PFSK-1 (cell line): ENCODE data around the gene FAM221B.

ENCODE experiments used
- FOXP2 ChIP-seq: optimal IDR thresholded peaks from 2 replicates; pipeline ENCODE3; 2011; ENCODE audit warnings: borderline replicate concordance, control low read depth, inconsistent platforms; ENCODE audit not compliant: insufficient read depth; ENCODE audit errors: extremely low read length, extremely low read depth
- POLR2AphosphoS5 ChIP-seq: IDR thresholded peaks from 2 replicates; pipeline ENCODE4 v1.6.1; 2012; ENCODE audit warnings: low read depth, mild to moderate bottlenecking, control low read depth, low read length, moderate library complexity
- SIN3A ChIP-seq: IDR thresholded peaks from 2 replicates; pipeline ENCODE4 v1.6.1; 2012; ENCODE audit warnings: mild to moderate bottlenecking, low read length, moderate library complexity, borderline replicate concordance; ENCODE audit not compliant: insufficient read depth
- TAF1 ChIP-seq: IDR thresholded peaks from 2 replicates; pipeline ENCODE4 v1.6.1; 2012; ENCODE audit warnings: low read length, control low read depth, borderline replicate concordance; ENCODE audit not compliant: insufficient read depth
- TF ChIP-seq, protein P1 (sequence below), 2 experiments: IDR thresholded peaks; 2 replicates each; pipeline versions ENCODE4 v1.6.1 to v1.8.0; 2011 to 2012; ENCODE audit warnings: low read depth in 2 of 2, low read length in 2 of 2, control low read depth in 1 of 2, inconsistent platforms in 1 of 2, mild to moderate bottlenecking in 1 of 2, moderate library complexity in 1 of 2; ENCODE audit not compliant: insufficient read depth in 1 of 2

Gene FAM221B

DNA sequence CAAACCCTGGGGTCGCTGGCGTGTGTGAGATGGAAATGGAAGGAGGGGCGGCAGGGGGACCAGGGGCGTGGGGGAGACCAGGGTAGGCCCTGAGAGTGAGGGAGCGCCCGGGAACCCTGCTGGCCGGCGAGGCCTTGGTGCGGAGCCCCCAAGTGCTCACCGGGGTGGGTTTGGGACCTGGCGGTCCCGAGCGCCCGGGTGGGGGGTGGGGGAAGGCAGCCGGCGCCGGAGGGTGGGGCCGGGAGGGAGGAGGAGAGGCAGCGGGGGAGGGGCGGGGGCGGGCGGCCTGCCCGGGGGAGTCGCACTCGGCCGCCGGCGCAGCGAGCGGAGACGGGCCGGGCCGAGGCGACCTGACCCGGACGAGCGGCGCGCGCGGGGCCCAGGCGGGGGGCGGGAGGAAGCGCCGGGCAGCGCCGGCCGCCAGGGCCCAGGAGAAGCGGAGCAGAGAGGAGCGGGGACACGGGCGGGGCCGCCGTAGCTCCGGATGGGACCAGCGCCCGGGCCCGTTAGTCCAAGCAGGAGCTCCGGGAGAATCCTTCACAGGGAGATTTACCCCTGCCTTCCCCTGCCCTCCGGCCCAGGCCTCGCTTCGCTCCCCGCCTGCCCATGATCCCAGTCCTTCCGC lies 37.1 kb downstream of the FAM221B start, which contains the start of gene NPR2:
TSS of gene NPR2 (plus strand) at position 295 of the 625 bp plus-strand sequence. CDS start 818 bp downstream, outside the sequence.
- TF ChIP-seq SIN3A = no peak
- no peak for TF ChIP-seq FOXP2
- no peak for TF ChIP-seq POLR2AphosphoS5
- TF ChIP-seq TAF1 = no peak
- TF ChIP-seq, protein P1, sequence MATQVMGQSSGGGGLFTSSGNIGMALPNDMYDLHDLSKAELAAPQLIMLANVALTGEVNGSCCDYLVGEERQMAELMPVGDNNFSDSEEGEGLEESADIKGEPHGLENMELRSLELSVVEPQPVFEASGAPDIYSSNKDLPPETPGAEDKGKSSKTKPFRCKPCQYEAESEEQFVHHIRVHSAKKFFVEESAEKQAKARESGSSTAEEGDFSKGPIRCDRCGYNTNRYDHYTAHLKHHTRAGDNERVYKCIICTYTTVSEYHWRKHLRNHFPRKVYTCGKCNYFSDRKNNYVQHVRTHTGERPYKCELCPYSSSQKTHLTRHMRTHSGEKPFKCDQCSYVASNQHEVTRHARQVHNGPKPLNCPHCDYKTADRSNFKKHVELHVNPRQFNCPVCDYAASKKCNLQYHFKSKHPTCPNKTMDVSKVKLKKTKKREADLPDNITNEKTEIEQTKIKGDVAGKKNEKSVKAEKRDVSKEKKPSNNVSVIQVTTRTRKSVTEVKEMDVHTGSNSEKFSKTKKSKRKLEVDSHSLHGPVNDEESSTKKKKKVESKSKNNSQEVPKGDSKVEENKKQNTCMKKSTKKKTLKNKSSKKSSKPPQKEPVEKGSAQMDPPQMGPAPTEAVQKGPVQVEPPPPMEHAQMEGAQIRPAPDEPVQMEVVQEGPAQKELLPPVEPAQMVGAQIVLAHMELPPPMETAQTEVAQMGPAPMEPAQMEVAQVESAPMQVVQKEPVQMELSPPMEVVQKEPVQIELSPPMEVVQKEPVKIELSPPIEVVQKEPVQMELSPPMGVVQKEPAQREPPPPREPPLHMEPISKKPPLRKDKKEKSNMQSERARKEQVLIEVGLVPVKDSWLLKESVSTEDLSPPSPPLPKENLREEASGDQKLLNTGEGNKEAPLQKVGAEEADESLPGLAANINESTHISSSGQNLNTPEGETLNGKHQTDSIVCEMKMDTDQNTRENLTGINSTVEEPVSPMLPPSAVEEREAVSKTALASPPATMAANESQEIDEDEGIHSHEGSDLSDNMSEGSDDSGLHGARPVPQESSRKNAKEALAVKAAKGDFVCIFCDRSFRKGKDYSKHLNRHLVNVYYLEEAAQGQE (IDR thresholded peaks at IDR 0.05; ENCODE audit: insufficient read depth in 1 of 2, low read depth in 2 of 2, low read length in 2 of 2) = no peak

DNA sequence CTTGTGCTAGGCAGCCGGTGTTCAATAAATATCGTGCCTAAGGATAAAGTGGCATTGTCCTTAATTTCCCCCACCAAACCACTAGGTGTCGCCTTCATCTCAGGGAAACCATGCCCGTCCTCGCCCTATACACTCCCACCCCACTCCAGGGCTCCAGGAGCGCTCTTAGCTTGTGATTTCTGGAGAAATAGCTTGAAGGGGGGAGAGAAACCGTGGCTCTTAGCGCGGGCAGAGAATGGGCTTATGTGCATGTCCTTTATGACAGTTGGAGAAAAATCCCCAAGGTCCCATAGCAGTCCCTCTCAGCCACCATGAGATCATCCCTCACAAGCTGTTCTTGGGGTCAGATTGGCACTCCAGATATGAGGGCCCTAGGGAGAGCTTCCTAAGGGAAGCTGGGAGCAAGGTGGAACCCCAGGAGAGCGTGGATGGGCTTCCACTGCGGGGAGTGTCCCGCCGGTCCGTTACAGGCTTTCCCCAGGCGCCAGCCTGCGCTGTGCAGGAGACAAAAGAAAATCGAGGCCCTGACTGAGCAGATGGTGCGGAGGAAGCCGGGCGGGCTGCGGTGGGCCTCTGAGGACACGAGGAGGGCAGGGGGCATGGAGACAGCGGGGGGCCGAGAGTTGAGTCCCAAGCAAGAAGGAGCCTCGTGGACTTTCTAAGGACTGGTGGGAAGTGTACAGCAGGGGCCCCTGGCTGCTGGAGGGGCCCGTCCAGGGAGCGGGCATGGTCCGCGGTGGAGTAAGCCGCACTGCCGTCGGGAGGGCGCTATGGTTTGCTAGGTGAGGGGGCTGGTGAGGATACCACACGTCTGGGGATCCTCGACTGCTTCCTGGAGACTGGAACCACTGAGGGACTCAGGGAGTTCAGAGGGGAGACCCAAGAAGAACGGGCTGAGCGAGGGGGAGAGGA lies 37.9 kb downstream of the FAM221B start:
- TF ChIP-seq SIN3A (no peak), POLR2AphosphoS5 (no peak), TAF1 (no peak), FOXP2 (no peak)

DNA sequence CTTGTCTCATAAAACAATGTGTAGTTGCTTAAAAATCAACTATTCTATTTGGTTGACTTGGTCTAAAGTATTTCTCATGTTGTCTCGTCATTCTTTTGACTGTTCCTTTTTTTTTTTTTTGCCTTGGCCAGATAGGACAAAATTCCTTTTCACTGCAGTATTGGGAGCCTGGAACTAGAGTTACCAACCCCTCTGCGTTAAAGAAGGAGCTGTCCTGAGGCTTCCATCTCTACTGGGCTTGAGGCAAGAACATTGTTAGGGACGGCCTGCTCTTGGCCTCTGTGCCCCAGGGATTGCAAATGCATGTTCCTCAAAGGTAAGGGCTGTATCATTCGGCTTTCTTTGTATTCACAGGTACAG lies 38.5 kb downstream of the FAM221B start:
- TF ChIP-seq FOXP2 (no peak), TAF1 (no peak), SIN3A (no peak), POLR2AphosphoS5 (no peak)
- TF ChIP-seq, protein P1 (IDR thresholded peaks at IDR 0.05; ENCODE audit: insufficient read depth in 1 of 2, low read depth in 2 of 2, low read length in 2 of 2) = no peak

DNA sequence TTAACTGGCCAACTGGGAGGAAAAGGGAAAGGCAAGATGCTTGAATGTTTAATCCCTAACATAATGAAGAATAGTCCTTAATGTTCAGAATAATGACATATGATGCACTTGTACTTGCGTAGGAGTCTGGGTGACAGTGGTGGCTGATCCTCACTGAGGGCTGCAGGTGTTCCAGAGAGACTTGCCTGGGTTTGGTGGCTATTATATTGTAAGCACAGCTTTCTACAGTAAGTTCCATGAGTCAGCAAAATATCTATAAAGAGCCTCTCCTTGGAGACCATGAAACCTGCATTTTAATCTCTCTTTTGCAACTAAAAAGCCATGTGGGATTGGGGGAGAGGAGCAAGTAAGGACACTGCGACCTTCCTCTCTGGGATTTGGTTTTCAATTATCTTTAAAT lies 39.0 kb downstream of the FAM221B start:
- TF ChIP-seq SIN3A (no peak), POLR2AphosphoS5 (no peak), TAF1 (no peak), FOXP2 (no peak)
- TF ChIP-seq, protein P1 (IDR thresholded peaks at IDR 0.05; ENCODE audit: insufficient read depth in 1 of 2, low read depth in 2 of 2, low read length in 2 of 2) = no peak

DNA sequence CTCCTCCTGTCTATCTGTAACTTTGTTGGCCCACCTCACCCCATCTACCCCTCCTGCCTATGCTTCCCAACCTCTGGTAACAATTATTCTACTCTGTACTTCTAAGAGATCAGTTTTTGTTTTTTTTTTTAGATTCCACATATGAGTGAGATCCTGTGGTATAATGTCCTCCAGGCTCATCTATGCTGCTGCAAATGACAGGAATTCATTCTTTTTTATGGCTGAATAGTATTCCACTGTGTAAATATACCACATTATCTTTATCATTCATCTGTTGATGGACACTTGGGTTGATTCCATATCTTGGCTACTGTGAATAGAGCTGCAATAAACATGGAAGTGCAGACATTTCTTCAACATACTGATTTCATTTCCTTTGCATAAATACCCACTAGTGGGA lies 45.1 kb downstream of the FAM221B start:
- TF ChIP-seq TAF1 = no peak
- TF ChIP-seq, protein P1 (IDR thresholded peaks at IDR 0.05; ENCODE audit: insufficient read depth in 1 of 2, low read depth in 2 of 2, low read length in 2 of 2) = no peak
- no peak for TF ChIP-seq POLR2AphosphoS5
- TF ChIP-seq SIN3A = no peak
- TF ChIP-seq FOXP2 = no peak
